Measurements from ENCODE around the gene PIK3CD. TPM values are rescaled to one million over a fixed set of nuclear protein-coding genes. Genes with fewer than 3 reads are reported as not detected.

PIK3CD gene
- 7.3 and 8.9 TPM in 2 replicates for total RNA-seq

GRCh38 chr1:9651565-9652378 is at the start of gene PIK3CD:
Gene PIK3CD, plus strand, starts transcription at chr1:9651731. Its CDS starts 58,725 bp downstream, at chr1:9710456.

Other genes with a start within 250 kb of the PIK3CD start
- gene SLC25A33, start 112.3 kb upstream of the PIK3CD start, total RNA-seq, result 5.7 and 6.9 TPM in 2 replicates
- gene TMEM201, start 62.8 kb upstream of the PIK3CD start, total RNA-seq, result 12.2 and 14.7 TPM in 2 replicates
- 65.7 and 66.3 TPM in 2 replicates for gene CLSTN1, start 172.2 kb downstream of the PIK3CD start, total RNA-seq